ENCODE measurements around the gene FAM168A.

The FAM168A gene

DNA sequence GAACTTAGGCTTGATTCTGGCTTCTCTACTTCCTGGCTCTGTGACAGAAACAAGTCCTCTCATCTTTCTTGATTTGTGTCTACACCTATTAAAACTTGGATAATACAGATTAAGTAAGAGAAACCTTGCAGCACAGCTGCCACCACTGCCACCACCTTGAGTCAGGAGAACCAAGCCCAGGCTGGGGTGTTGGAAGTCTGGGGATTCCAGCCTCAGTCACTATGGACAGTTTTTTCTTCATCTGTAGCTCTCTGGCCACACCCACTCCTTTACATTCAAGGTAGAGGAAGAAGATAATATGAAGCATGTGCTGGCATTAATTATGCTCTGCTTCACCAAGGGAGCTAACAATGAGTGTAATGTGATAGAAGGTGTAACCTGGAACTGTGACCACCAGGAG is 146.0 kb downstream of the FAM168A start:
- DNase-seq (ENCODE audit: low read depth in 1 of 2, low spot score in 1 of 2), result no peak
- TF ChIP-seq POLR2AphosphoS5 (IDR thresholded peaks at IDR 0.05; ENCODE audit: low read depth) (no peak), SPI1 (IDR thresholded peaks at IDR 0.05; ENCODE audit: borderline replicate concordance, low read depth) (no peak), GABPA (IDR thresholded peaks at IDR 0.05; ENCODE audit: low read depth) (no peak)
- TF ChIP-seq, protein P1, sequence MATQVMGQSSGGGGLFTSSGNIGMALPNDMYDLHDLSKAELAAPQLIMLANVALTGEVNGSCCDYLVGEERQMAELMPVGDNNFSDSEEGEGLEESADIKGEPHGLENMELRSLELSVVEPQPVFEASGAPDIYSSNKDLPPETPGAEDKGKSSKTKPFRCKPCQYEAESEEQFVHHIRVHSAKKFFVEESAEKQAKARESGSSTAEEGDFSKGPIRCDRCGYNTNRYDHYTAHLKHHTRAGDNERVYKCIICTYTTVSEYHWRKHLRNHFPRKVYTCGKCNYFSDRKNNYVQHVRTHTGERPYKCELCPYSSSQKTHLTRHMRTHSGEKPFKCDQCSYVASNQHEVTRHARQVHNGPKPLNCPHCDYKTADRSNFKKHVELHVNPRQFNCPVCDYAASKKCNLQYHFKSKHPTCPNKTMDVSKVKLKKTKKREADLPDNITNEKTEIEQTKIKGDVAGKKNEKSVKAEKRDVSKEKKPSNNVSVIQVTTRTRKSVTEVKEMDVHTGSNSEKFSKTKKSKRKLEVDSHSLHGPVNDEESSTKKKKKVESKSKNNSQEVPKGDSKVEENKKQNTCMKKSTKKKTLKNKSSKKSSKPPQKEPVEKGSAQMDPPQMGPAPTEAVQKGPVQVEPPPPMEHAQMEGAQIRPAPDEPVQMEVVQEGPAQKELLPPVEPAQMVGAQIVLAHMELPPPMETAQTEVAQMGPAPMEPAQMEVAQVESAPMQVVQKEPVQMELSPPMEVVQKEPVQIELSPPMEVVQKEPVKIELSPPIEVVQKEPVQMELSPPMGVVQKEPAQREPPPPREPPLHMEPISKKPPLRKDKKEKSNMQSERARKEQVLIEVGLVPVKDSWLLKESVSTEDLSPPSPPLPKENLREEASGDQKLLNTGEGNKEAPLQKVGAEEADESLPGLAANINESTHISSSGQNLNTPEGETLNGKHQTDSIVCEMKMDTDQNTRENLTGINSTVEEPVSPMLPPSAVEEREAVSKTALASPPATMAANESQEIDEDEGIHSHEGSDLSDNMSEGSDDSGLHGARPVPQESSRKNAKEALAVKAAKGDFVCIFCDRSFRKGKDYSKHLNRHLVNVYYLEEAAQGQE (IDR thresholded peaks at IDR 0.05; ENCODE audit: insufficient replicate concordance, low read depth), result no peak
- TF ChIP-seq, protein P2, sequence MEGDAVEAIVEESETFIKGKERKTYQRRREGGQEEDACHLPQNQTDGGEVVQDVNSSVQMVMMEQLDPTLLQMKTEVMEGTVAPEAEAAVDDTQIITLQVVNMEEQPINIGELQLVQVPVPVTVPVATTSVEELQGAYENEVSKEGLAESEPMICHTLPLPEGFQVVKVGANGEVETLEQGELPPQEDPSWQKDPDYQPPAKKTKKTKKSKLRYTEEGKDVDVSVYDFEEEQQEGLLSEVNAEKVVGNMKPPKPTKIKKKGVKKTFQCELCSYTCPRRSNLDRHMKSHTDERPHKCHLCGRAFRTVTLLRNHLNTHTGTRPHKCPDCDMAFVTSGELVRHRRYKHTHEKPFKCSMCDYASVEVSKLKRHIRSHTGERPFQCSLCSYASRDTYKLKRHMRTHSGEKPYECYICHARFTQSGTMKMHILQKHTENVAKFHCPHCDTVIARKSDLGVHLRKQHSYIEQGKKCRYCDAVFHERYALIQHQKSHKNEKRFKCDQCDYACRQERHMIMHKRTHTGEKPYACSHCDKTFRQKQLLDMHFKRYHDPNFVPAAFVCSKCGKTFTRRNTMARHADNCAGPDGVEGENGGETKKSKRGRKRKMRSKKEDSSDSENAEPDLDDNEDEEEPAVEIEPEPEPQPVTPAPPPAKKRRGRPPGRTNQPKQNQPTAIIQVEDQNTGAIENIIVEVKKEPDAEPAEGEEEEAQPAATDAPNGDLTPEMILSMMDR (IDR thresholded peaks at IDR 0.05; ENCODE audit: insufficient read depth, low read length), result no peak

DNA sequence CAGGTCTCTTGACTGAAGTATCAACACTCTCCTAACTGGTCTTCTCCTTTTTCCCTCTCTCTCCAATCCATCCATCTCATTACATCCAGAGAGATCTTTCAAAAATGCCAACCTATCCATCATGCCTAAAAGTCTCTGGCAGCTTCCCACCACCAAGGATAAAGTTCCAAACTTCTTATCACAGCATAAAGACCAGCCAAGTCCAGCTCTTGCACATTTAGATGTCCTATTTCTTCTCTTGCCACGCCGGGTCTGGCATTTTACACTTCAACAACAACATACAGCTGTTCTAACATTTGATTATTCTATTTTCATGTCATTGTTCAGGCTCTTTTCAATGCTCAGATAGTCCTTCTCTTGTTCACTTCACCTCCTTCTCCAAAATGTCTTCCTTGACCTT is 151.1 kb downstream of the FAM168A start:
- Histone ChIP-seq H3K27me3 (ENCODE audit: insufficient read depth, poor library complexity, severe bottlenecking) (no peaks in the 10 kb centered on the region), H3K27ac (replicated peaks) (no peak overlapping the region), H3K4me3 (replicated peaks; ENCODE audit: insufficient read depth, low read length) (no peak overlapping the region)
- TF ChIP-seq SPI1 (IDR thresholded peaks at IDR 0.05; ENCODE audit: borderline replicate concordance, low read depth), result no peak
- TF ChIP-seq, protein P2 (IDR thresholded peaks at IDR 0.05; ENCODE audit: insufficient read depth, low read length), result no peak
- TF ChIP-seq, protein P1 (IDR thresholded peaks at IDR 0.05; ENCODE audit: insufficient replicate concordance, low read depth), result no peak
- no peak for TF ChIP-seq GABPA (IDR thresholded peaks at IDR 0.05; ENCODE audit: low read depth)
- TF ChIP-seq POLR2AphosphoS5 (IDR thresholded peaks at IDR 0.05; ENCODE audit: low read depth), result no peak
- DNase-seq (ENCODE audit: low read depth in 1 of 2, low spot score in 1 of 2), result no peak

More for the DNA sequence above, 146.0 kb downstream of the FAM168A start:
- no peak overlapping the region for H3K27ac ChIP-seq (replicated peaks)
- H3K27me3 ChIP-seq (ENCODE audit: insufficient read depth, poor library complexity, severe bottlenecking), result no peaks in the 10 kb centered on the region
- no peak overlapping the region for H3K4me3 ChIP-seq (replicated peaks; ENCODE audit: insufficient read depth, low read length)

DNA sequence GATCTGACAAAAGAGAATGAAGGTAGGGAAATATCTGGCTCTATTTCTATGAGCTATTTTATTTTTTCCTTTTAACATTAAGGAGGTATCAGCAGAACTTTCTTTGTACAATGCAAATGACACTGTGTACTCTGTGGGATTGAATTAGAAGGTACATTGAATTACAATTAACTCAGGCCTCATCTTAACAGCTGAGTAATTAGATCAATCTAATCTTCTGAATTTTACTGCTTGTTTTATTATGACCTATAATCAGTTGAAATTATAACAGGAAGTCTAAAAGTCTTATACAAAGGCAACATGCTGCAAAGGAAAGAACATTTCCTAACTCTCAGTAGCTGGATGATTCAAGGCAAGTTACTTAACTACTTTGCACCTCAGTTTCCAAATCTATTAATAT is 151.9 kb downstream of the FAM168A start:
- no peaks in the 10 kb centered on the region for H3K27me3 ChIP-seq (ENCODE audit: insufficient read depth, poor library complexity, severe bottlenecking)
- DNase-seq (ENCODE audit: low read depth in 1 of 2, low spot score in 1 of 2), result no peak
- no peak overlapping the region for H3K27ac ChIP-seq (replicated peaks)
- no peak overlapping the region for H3K4me3 ChIP-seq (replicated peaks; ENCODE audit: insufficient read depth, low read length)
- TF ChIP-seq POLR2AphosphoS5 (IDR thresholded peaks at IDR 0.05; ENCODE audit: low read depth), result no peak
- no peak for TF ChIP-seq GABPA (IDR thresholded peaks at IDR 0.05; ENCODE audit: low read depth)
- TF ChIP-seq, protein P1 (IDR thresholded peaks at IDR 0.05; ENCODE audit: insufficient replicate concordance, low read depth), result no peak
- no peak for TF ChIP-seq SPI1 (IDR thresholded peaks at IDR 0.05; ENCODE audit: borderline replicate concordance, low read depth)
- TF ChIP-seq, protein P2 (IDR thresholded peaks at IDR 0.05; ENCODE audit: insufficient read depth, low read length), result no peak

Measured in HL-60 (cell line).